CD4-positive, alpha-beta memory T cell (primary cell): ENCODE data around the gene CERT1. TPM values are rescaled to one million over a fixed set of nuclear protein-coding genes. Genes with fewer than 3 reads are reported as not detected.
A peak's percentile ranks its signal among the peaks of the same experiment; 100 is the strongest.

Experiments
- CTCF ChIA-PET: fragments of 350-600 bp; sonication (Branson Sonifier 250); formaldehyde crosslinking; loops from one replicate; lab custom pipeline; 2021; ENCODE audit warnings: inconsistent platforms; ENCODE audit not compliant: partially characterized antibody; lab: Charles Lee
- POLR2A ChIA-PET: fragments of 350-600 bp; sonication (Branson Sonifier 250); formaldehyde crosslinking; loops from one replicate; lab custom pipeline; 2021; ENCODE audit not compliant: partially characterized antibody; lab: Charles Lee
- DNase-seq, 5 donors: peaks; one replicate each; pipeline versions ENCODE4 v3.0.0 to v3.0.0-alpha.2; 2020 to 2022; ENCODE audit warnings: mixed read lengths in 1 of 5
- H3K27ac ChIP-seq: one replicate; pipeline ENCODE4 v1.7.0; 2013; ENCODE audit warnings: low read depth, low read length
- H3K27me3 ChIP-seq: 2 replicates; pipeline ENCODE4 v1.7.0; 2013; ENCODE audit warnings: mild to moderate bottlenecking, low read length, moderate library complexity; ENCODE audit not compliant: insufficient read depth
- H3K36me3 ChIP-seq: 2 replicates; pipeline ENCODE4 v1.7.0; 2013; ENCODE audit warnings: mild to moderate bottlenecking, low read length, moderate library complexity; ENCODE audit not compliant: insufficient read depth
- H3K4me1 ChIP-seq: 2 replicates; pipeline ENCODE4 v1.7.0; 2013; ENCODE audit warnings: mild to moderate bottlenecking, low read length, moderate library complexity; ENCODE audit not compliant: insufficient read depth
- H3K4me3 ChIP-seq, 2 donors: one replicate each; pipeline ENCODE4 v1.7.0; 2013; ENCODE audit warnings: low read length in 2 of 2, mild to moderate bottlenecking in 1 of 2
- H3K9me3 ChIP-seq, 2 donors: one replicate each; pipeline ENCODE4 v1.7.0; 2013; ENCODE audit warnings: low read length in 2 of 2, control low read depth in 1 of 2; ENCODE audit not compliant: control insufficient read depth in 1 of 2
- H3K27ac Mint-ChIP-seq, 7 donors: one replicate each; pipeline ENCODE4 v1.8.0; 2020 to 2021; ENCODE audit warnings: mixed read lengths in 7 of 7, mild to moderate bottlenecking in 6 of 7, inconsistent platforms in 3 of 7, moderate library complexity in 3 of 7
- H3K27me3 Mint-ChIP-seq, 2 donors: one replicate each; pipeline ENCODE4 v1.8.0; 2020 to 2021; ENCODE audit warnings: mixed read lengths in 2 of 2
- H3K36me3 Mint-ChIP-seq, 2 donors: one replicate each; pipeline ENCODE4 v1.8.0; 2020 to 2021; ENCODE audit warnings: mixed read lengths in 2 of 2, inconsistent platforms in 1 of 2, mild to moderate bottlenecking in 1 of 2
- H3K4me1 Mint-ChIP-seq, 4 donors: one replicate each; pipeline ENCODE4 v1.8.0; 2020 to 2021; ENCODE audit warnings: mixed read lengths in 4 of 4, mild to moderate bottlenecking in 1 of 4
- H3K4me3 Mint-ChIP-seq, 8 donors: one replicate each; pipeline ENCODE4 v1.8.0; 2020 to 2021; ENCODE audit warnings: mixed read lengths in 8 of 8, mild to moderate bottlenecking in 7 of 8, moderate library complexity in 6 of 8, inconsistent platforms in 3 of 8
- H3K9me3 Mint-ChIP-seq, 8 donors: one replicate each; pipeline ENCODE4 v1.8.0; 2020 to 2021; ENCODE audit warnings: mixed read lengths in 8 of 8, mild to moderate bottlenecking in 5 of 8, inconsistent platforms in 3 of 8, moderate library complexity in 1 of 8
- intact Hi-C: fragments of 100-400 bp; cut with micrococcal nuclease; formaldehyde crosslinking; loops from one replicate; pipeline ENCODE4 v1.15.1; 2023
- polyA plus RNA-seq, 2 donors: library from polyadenylated mRNA; unstranded; fragments of 300-500 nt; fragmentation: Illumina TruSeq; gene quantifications; one replicate each; pipeline ENCODE4 v1.2.3, GENCODE V29; 2021
- total RNA-seq, 2 experiments: library from RNA; stranded (reverse); gene quantifications; one replicate each; pipeline ENCODE4 v1.2.3, GENCODE V29; 2021

CERT1 gene
- total and polyA plus RNA-seq, 4 experiments from 2014 or later, result 16.8 to 49.7 (median 33.2) TPM

- intact Hi-C loops, result no loop called here
- Mint-ChIP-seq H3K4me1 (peaks cover 0 to 4% (median under 1%) of the 10 kb centered on the region in 4 donors), H3K36me3 (peaks cover 16 to 30% of the 10 kb centered on the region in 2 donors), H3K27ac (no peak overlapping the region), H3K27me3 (no peaks in the 10 kb centered on the region), H3K4me3 (no peak overlapping the region), H3K9me3 (no peaks in the 10 kb centered on the region)
- no peak for DNase-seq
- Histone ChIP-seq H3K36me3 (peaks cover 7% of the 10 kb centered on the region), H3K4me1 (no peaks in the 10 kb centered on the region), H3K9me3 (no peaks in the 10 kb centered on the region), H3K4me3 (no peak overlapping the region), H3K27me3 (no peaks in the 10 kb centered on the region), H3K27ac (no peak overlapping the region)
- CTCF ChIA-PET, result no interaction called here
- POLR2A ChIA-PET, result no interaction called here
These were observed 116.2 kb downstream of the CERT1 start for GRCh38 chr5:75395277-75395676.

- intact Hi-C loops, result no loop called here
- Mint-ChIP-seq H3K4me1 (no peaks in the 10 kb centered on the region), H3K36me3 (peaks cover 29 to 52% of the 10 kb centered on the region in 2 donors), H3K27ac (peak overlapping the region in 3 of 7 donors; percentile 1 to 41 (median 27)), H3K27me3 (no peaks in the 10 kb centered on the region), H3K4me3 (no peak overlapping the region), H3K9me3 (no peaks in the 10 kb centered on the region)
- Histone ChIP-seq H3K36me3 (peaks cover 11% of the 10 kb centered on the region), H3K4me1 (no peaks in the 10 kb centered on the region), H3K27me3 (no peaks in the 10 kb centered on the region), H3K9me3 (no peaks in the 10 kb centered on the region), H3K4me3 (no peak overlapping the region), H3K27ac (no peak overlapping the region)
- DNase-seq, result no peak
- POLR2A ChIA-PET, result no interaction called here
- CTCF ChIA-PET, result no interaction called here
These were observed 122.0 kb downstream of the CERT1 start for GRCh38 chr5:75389430-75389829.

- ChIA-PET POLR2A (no interaction called here), CTCF (no interaction called here)
- Histone ChIP-seq H3K4me3 (no peak overlapping the region), H3K9me3 (no peaks in the 10 kb centered on the region), H3K36me3 (peaks cover 11% of the 10 kb centered on the region), H3K4me1 (no peaks in the 10 kb centered on the region), H3K27me3 (no peaks in the 10 kb centered on the region), H3K27ac (no peak overlapping the region)
- Mint-ChIP-seq H3K27me3 (no peaks in the 10 kb centered on the region), H3K27ac (no peak overlapping the region), H3K9me3 (no peaks in the 10 kb centered on the region), H3K36me3 (peaks cover 40 to 61% of the 10 kb centered on the region in 2 donors), H3K4me1 (no peaks in the 10 kb centered on the region), H3K4me3 (no peak overlapping the region)
- intact Hi-C loops, result no loop called here
- DNase-seq, result no peak
These were observed 123.6 kb downstream of the CERT1 start for GRCh38 chr5:75387806-75388205.

- POLR2A ChIA-PET, result no interaction called here
- peaks cover 44 to 73% of the 10 kb centered on the region in 2 donors for H3K36me3 Mint-ChIP-seq
- H3K27ac Mint-ChIP-seq, result peak overlapping the region in 3 of 7 donors; percentile 13 to 29 (median 20)
- H3K4me3 ChIP-seq, result no peak overlapping the region
- no peaks in the 10 kb centered on the region for H3K27me3 Mint-ChIP-seq
- no peak for DNase-seq
- H3K4me1 ChIP-seq, result no peaks in the 10 kb centered on the region
- intact Hi-C loops, result no loop called here
- H3K27ac ChIP-seq, result no peak overlapping the region
- H3K36me3 ChIP-seq, result peaks cover 32% of the 10 kb centered on the region
- H3K4me1 Mint-ChIP-seq, result no peaks in the 10 kb centered on the region
- H3K4me3 Mint-ChIP-seq, result no peak overlapping the region
- no peaks in the 10 kb centered on the region for H3K9me3 Mint-ChIP-seq
- no peaks in the 10 kb centered on the region for H3K27me3 ChIP-seq
- no peaks in the 10 kb centered on the region for H3K9me3 ChIP-seq
- CTCF ChIA-PET, result no interaction called here
These were observed 127.2 kb downstream of the CERT1 start for GRCh38 chr5:75384218-75384617.

- Mint-ChIP-seq H3K9me3 (no peaks in the 10 kb centered on the region), H3K36me3 (peaks cover 33 to 68% of the 10 kb centered on the region in 2 donors), H3K27ac (peak overlapping the region in 1 of 7 donors; percentile 6), H3K4me3 (no peak overlapping the region), H3K4me1 (no peaks in the 10 kb centered on the region), H3K27me3 (no peaks in the 10 kb centered on the region)
- ChIA-PET CTCF (no interaction called here), POLR2A (no interaction called here)
- Histone ChIP-seq H3K4me1 (no peaks in the 10 kb centered on the region), H3K36me3 (peaks cover 28% of the 10 kb centered on the region), H3K27ac (no peak overlapping the region), H3K27me3 (no peaks in the 10 kb centered on the region), H3K9me3 (no peaks in the 10 kb centered on the region), H3K4me3 (no peak overlapping the region)
- intact Hi-C loops, result no loop called here
- DNase-seq, result no peak
These were observed 130.0 kb downstream of the CERT1 start for GRCh38 chr5:75381456-75381855.

- Histone ChIP-seq H3K4me3 (no peak overlapping the region), H3K36me3 (peaks cover 26% of the 10 kb centered on the region), H3K4me1 (no peaks in the 10 kb centered on the region), H3K27ac (no peak overlapping the region), H3K27me3 (no peaks in the 10 kb centered on the region), H3K9me3 (no peaks in the 10 kb centered on the region)
- ChIA-PET POLR2A (no interaction called here), CTCF (interaction anchor here (0.6 to 1.5 kb wide), 2 partner anchors 143 to 1758 kb away, joined by 3 read pairs; partner anchors contain the start of gene ANKRD31)
- no peaks in the 10 kb centered on the region for H3K27me3 Mint-ChIP-seq
- no peaks in the 10 kb centered on the region for H3K9me3 Mint-ChIP-seq
- no peak overlapping the region for H3K4me3 Mint-ChIP-seq
- H3K36me3 Mint-ChIP-seq, result peaks cover 38 to 63% of the 10 kb centered on the region in 2 donors
- intact Hi-C loops, result no loop called here
- no peak overlapping the region for H3K27ac Mint-ChIP-seq
- DNase-seq, result no peak
- H3K4me1 Mint-ChIP-seq, result no peaks in the 10 kb centered on the region
These were observed 131.3 kb downstream of the CERT1 start for GRCh38 chr5:75380099-75380498.

GRCh38 chr5:75375414-75375813 lies 136.0 kb downstream of the CERT1 start:
- Histone ChIP-seq H3K36me3 (peaks cover 27% of the 10 kb centered on the region), H3K9me3 (no peaks in the 10 kb centered on the region), H3K4me3 (no peak overlapping the region), H3K27ac (no peak overlapping the region), H3K27me3 (no peaks in the 10 kb centered on the region), H3K4me1 (no peaks in the 10 kb centered on the region)
- Mint-ChIP-seq H3K27me3 (no peaks in the 10 kb centered on the region), H3K4me3 (no peak overlapping the region), H3K4me1 (no peaks in the 10 kb centered on the region), H3K9me3 (no peaks in the 10 kb centered on the region), H3K27ac (no peak overlapping the region), H3K36me3 (peaks cover 22 to 52% of the 10 kb centered on the region in 2 donors)
- ChIA-PET POLR2A (no interaction called here), CTCF (interaction anchor here (1.3 kb wide), 1 partner anchor 138 kb away, joined by 3 read pairs; no protein-coding TSS in a partner anchor)
- intact Hi-C loops, result no loop called here
- DNase-seq, result no peak
